GM12865 (cell line): Measurements from ENCODE around the gene IDUA.

ENCODE experiments used
- DNase-seq: peaks from one replicate; pipeline ENCODE4 v3.0.0; 2010; ENCODE audit warnings: low read depth
- H3K4me3 ChIP-seq: 2 replicates; pipeline ENCODE4 v1.5.1; 2011; ENCODE audit warnings: mild to moderate bottlenecking, low read depth, low read length, control low read depth
- TF ChIP-seq, protein P1 (sequence below): IDR thresholded peaks from 2 replicates; pipeline ENCODE4 v1.5.1; 2011; ENCODE audit warnings: low read length, control low read depth, low read depth, inconsistent platforms; ENCODE audit not compliant: insufficient read depth; ENCODE audit errors: missing control alignments

Gene IDUA

DNA sequence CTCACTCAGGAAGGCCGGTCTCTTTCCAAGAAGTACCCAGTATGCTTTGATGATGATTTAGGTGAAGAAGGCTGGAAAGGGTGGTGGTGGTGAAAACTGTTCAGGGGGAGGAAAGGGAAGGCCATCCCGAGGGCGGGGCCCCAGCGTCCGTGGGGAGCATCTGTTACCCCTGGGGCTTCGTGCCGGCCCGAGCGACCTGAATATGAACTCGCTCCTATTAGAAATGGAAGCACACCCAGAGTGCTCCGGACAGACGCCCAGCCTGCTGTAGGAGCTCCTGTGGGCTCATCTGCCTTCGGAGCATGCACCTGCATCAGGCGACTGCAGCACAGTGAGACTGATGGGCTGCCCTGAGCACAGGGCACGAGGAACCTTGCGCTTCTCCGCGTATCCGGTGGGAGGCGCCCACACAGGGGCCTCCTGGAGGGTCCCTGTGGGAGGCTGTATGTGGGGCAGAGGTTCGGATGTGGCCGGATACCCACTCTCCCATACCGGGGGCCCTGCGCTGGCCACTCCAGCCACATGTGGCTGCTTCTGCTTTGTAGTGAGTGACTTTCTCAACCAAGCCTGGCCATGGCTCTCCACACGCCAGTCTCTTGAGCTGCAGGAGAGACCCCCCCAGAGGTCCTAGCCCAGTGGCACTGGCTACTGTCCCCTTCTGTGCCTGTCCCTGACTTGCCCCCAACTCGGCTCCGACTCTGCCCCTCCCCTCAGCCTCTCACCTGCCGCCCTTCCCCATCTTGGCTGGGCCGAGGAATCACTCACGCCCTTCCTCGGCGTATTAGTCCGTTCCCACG lies 61.3 kb downstream of the IDUA start:
- no peak overlapping the region for H3K4me3 ChIP-seq
- DNase-seq, result no peak
- TF ChIP-seq, protein P1, sequence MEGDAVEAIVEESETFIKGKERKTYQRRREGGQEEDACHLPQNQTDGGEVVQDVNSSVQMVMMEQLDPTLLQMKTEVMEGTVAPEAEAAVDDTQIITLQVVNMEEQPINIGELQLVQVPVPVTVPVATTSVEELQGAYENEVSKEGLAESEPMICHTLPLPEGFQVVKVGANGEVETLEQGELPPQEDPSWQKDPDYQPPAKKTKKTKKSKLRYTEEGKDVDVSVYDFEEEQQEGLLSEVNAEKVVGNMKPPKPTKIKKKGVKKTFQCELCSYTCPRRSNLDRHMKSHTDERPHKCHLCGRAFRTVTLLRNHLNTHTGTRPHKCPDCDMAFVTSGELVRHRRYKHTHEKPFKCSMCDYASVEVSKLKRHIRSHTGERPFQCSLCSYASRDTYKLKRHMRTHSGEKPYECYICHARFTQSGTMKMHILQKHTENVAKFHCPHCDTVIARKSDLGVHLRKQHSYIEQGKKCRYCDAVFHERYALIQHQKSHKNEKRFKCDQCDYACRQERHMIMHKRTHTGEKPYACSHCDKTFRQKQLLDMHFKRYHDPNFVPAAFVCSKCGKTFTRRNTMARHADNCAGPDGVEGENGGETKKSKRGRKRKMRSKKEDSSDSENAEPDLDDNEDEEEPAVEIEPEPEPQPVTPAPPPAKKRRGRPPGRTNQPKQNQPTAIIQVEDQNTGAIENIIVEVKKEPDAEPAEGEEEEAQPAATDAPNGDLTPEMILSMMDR, result no peak

DNA sequence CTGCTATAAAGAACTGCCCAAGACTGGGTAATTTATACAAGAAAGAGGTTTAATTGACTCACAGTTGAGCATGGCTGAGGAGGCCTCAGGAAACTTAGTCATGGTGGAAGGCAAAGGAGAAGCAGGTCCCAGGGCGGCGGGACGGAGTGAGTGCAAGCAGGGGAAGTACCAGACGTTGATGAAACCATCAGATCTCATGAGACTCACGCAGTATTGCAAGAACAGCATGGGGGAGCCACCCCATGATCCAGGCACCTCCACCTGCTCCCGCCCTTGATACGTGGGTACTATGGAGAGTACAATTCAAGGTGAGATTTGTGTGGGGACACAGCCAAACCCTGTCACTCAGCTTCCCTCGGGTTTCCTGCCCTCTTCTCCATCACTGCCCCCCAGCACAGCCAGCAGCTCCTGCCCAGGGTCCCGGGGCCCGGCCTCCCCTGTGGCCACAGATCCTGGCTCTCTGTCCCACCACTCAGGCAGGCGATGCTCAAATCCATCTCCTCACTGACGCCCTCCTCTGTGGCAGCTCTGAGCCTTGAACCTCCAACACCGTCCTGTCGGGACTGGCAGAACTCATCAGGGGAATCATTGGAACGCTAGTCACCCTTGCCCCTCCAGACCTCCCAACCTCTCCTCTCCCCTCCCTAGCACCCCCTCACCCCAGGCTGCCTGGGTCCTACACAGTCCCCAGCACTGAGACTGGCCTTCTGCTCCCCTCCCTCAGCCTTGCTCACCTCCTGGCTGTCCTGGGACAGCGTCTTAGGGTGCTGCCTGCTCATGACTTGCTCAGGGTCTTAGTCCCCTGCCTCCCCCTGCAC lies 62.1 kb downstream of the IDUA start:
- H3K4me3 ChIP-seq, result no peak overlapping the region
- no peak for DNase-seq
- TF ChIP-seq, protein P1, result no peak

DNA sequence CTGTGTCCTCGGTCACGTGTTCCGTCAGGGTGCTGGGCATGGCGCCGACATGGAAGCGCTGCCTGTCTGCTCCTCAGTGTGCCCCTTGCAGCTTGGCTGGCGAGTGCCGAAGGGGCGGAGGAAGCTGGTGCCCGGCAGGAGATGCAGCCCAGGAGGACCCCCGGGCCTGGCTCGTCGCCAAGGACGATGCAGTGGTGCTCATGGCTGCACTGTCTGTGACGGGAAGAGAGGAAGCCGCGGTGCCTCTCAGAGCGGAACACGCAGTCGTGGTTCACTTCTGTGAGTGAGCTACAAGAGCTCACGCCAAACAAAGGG lies 62.7 kb downstream of the IDUA start:
- no peak for DNase-seq
- TF ChIP-seq, protein P1, result no peak
- H3K4me3 ChIP-seq, result no peak overlapping the region

DNA sequence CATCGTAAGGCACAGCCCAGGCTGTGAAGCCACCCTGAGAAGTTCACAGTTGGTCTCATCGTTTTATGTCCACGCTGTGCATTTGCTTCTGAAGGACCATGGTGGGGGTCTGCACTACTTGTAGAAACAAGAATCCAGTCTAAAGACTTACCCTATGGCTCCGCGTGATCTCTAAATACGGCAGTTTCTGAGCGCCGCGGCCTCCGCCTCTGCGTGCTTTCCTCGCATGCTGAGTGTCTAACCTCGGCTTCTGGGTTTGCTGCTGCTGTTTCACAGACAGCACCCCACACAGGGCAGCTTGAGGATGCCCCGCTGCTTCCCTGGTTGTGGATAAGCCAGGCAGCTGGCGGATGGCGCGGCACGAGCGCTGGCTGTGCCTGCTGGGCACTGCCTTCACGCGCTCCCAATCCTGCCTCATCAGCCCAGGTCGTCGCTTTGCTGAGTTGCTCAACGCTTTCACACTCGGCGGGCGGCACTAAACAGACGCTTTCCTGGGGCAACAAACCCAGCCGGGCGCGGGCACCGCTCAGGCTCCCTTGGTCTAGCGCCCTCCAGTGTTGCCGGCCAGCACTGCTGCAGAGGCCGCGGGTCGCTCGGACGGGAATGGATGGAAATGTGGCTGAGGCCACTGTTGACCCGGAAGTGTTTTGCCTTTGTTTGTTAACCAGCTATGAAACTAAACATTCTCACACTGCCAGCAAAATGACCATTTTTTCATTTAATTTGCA lies 63.8 kb downstream of the IDUA start:
- TF ChIP-seq, protein P1, result no peak

DNA sequence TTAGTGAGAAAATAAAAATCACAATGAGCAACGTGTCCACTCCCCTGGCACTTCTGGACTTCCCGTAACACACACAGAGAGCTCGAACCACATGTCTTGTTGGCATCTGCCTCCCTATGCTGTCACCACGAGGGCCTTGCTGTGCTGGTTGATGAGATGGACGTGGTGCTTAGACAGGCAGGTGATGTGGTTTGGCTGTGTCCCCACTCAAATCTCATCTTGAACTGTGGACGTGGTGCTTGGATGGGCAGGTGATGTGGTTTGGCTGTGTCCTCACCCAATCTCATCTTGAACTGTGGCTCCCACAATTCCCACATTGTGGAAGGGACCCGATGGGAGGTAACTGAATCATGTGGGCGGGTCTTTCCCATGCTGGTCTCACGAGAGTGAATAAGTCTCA lies 64.6 kb downstream of the IDUA start:
- TF ChIP-seq, protein P1, result no peak
- DNase-seq, result no peak
- H3K4me3 ChIP-seq, result no peak overlapping the region

More for the DNA sequence above, 63.8 kb downstream of the IDUA start:
- no peak for DNase-seq
- H3K4me3 ChIP-seq, result no peak overlapping the region

DNA sequence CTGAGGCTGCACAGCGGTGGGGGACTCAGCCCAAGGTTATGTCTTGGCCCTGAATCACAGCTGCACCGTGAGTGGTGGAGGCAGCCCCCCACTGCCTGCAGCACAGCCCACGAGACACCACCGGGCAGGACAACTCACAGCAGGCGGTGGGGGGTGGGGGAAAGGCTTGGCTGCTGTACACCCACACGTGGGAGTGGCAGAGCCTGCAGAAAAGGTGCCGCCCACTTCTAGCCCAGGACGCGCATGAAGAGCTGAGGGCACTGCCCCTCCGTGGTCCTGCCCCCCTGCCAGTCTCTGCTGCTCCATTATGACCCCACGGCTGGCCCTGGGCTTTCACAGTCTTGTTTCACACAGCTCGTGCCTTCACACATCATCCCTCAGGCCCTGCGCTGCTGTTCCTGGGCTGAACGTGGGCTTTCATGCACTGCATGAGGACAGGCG lies 65.4 kb downstream of the IDUA start:
- TF ChIP-seq, protein P1, result no peak
- DNase-seq, result no peak
- no peak overlapping the region for H3K4me3 ChIP-seq
